ENCODE data around the gene FAM177B. TPM values are rescaled to one million over a fixed set of nuclear protein-coding genes. Genes with fewer than 3 reads are reported as not detected.

FAM177B gene
- total RNA-seq (2014; rRNA removed; shearing (Covaris generic)): not detected in 2 replicates

- no peak within 1 kb of the TSS for H3K27ac ChIP-seq
- H3K4me3 ChIP-seq: no peak within 1 kb of the TSS
- no peak for DNase-seq (ENCODE audit: low read depth in 1 of 2, low spot score in 2 of 2)
- peaks cover 34% of the 10 kb centered on the region for H3K36me3 ChIP-seq
- H3K27me3 ChIP-seq (replicated peaks): no peaks in the 10 kb centered on the region
- H3K4me1 ChIP-seq (replicated peaks): no peaks in the 10 kb centered on the region
- H3K9me3 ChIP-seq (replicated peaks): no peaks in the 10 kb centered on the region
These were observed at the start of gene FAM177B for GRCh38 chr1:222736972-222737371. FAM177B (plus strand) TSS chr1:222737202; CDS start chr1:222746546, 9,344 bp downstream.

- H3K9me3 ChIP-seq (replicated peaks): no peaks in the 10 kb centered on the region
- no peak for DNase-seq (ENCODE audit: low read depth in 1 of 2, low spot score in 2 of 2)
- H3K4me3 ChIP-seq: no peak overlapping the region
- no peaks in the 10 kb centered on the region for H3K4me1 ChIP-seq (replicated peaks)
- H3K36me3 ChIP-seq: peaks cover 25% of the 10 kb centered on the region
- H3K27me3 ChIP-seq (replicated peaks): no peaks in the 10 kb centered on the region
- H3K27ac ChIP-seq: no peak overlapping the region
These were observed 46.0 kb upstream of the FAM177B start for GRCh38 chr1:222691016-222691415.

- no peak for DNase-seq (ENCODE audit: low read depth in 1 of 2, low spot score in 2 of 2)
- Histone ChIP-seq H3K27ac (no peak overlapping the region), H3K4me1 (replicated peaks) (no peaks in the 10 kb centered on the region), H3K4me3 (no peak overlapping the region), H3K27me3 (replicated peaks) (no peaks in the 10 kb centered on the region), H3K36me3 (peaks cover 23% of the 10 kb centered on the region), H3K9me3 (replicated peaks) (no peaks in the 10 kb centered on the region)
These were observed 42.1 kb upstream of the FAM177B start for GRCh38 chr1:222694927-222695326.

GRCh38 chr1:222696741-222697140 is 40.3 kb upstream of the FAM177B start:
- H3K4me3 ChIP-seq: no peak overlapping the region
- no peaks in the 10 kb centered on the region for H3K27me3 ChIP-seq (replicated peaks)
- DNase-seq (ENCODE audit: low read depth in 1 of 2, low spot score in 2 of 2): no peak
- H3K9me3 ChIP-seq (replicated peaks): no peaks in the 10 kb centered on the region
- H3K4me1 ChIP-seq (replicated peaks): no peaks in the 10 kb centered on the region
- no peak overlapping the region for H3K27ac ChIP-seq
- H3K36me3 ChIP-seq: peaks cover 33% of the 10 kb centered on the region

- Histone ChIP-seq H3K36me3 (peaks cover 37% of the 10 kb centered on the region), H3K9me3 (replicated peaks) (no peaks in the 10 kb centered on the region), H3K4me3 (no peak overlapping the region), H3K27me3 (replicated peaks) (no peaks in the 10 kb centered on the region), H3K4me1 (replicated peaks) (no peaks in the 10 kb centered on the region), H3K27ac (no peak overlapping the region)
- no peak for DNase-seq (ENCODE audit: low read depth in 1 of 2, low spot score in 2 of 2)
These were observed 39.8 kb upstream of the FAM177B start for GRCh38 chr1:222697203-222697602.

- H3K27ac ChIP-seq: no peak overlapping the region
- H3K36me3 ChIP-seq: peaks cover 37% of the 10 kb centered on the region
- no peaks in the 10 kb centered on the region for H3K9me3 ChIP-seq (replicated peaks)
- H3K4me1 ChIP-seq (replicated peaks): no peaks in the 10 kb centered on the region
- H3K27me3 ChIP-seq (replicated peaks): no peaks in the 10 kb centered on the region
- H3K4me3 ChIP-seq: no peak overlapping the region
- DNase-seq (ENCODE audit: low read depth in 1 of 2, low spot score in 2 of 2): no peak
These were observed 39.2 kb upstream of the FAM177B start for GRCh38 chr1:222697826-222698225.

GRCh38 chr1:222702210-222702609 is 34.8 kb upstream of the FAM177B start:
- H3K27me3 ChIP-seq (replicated peaks): no peaks in the 10 kb centered on the region
- peaks cover 46% of the 10 kb centered on the region for H3K36me3 ChIP-seq
- H3K4me1 ChIP-seq (replicated peaks): no peaks in the 10 kb centered on the region
- H3K4me3 ChIP-seq: no peak overlapping the region
- DNase-seq (ENCODE audit: low read depth in 1 of 2, low spot score in 2 of 2): no peak
- H3K27ac ChIP-seq: no peak overlapping the region
- no peaks in the 10 kb centered on the region for H3K9me3 ChIP-seq (replicated peaks)

- peaks cover 44% of the 10 kb centered on the region for H3K36me3 ChIP-seq
- no peak overlapping the region; the same call in 1 of the 2 replicates for H3K27ac ChIP-seq
- DNase-seq (ENCODE audit: low read depth in 1 of 2, low spot score in 2 of 2): no peak
These were observed 32.7 kb upstream of the FAM177B start for GRCh38 chr1:222704260-222704659.

GRCh38 chr1:222706815-222707214 is 30.2 kb upstream of the FAM177B start:
- Histone ChIP-seq H3K27ac (no peak overlapping the region), H3K27me3 (replicated peaks) (no peaks in the 10 kb centered on the region), H3K4me3 (no peak overlapping the region)

More at GRCh38 chr1:222704260-222704659, 32.7 kb upstream of the FAM177B start:
- H3K9me3 ChIP-seq (replicated peaks): no peaks in the 10 kb centered on the region
- H3K4me3 ChIP-seq: no peak overlapping the region
- no peaks in the 10 kb centered on the region for H3K4me1 ChIP-seq (replicated peaks)
- H3K27me3 ChIP-seq (replicated peaks): no peaks in the 10 kb centered on the region

GRCh38 chr1:222709700-222710153 is 27.3 kb upstream of the FAM177B start:
- peaks cover 9% of the 10 kb centered on the region for H3K4me1 ChIP-seq (replicated peaks)
- H3K4me3 ChIP-seq: no peak overlapping the region
- H3K9me3 ChIP-seq (replicated peaks): no peaks in the 10 kb centered on the region
- no peak overlapping the region for H3K27ac ChIP-seq
- no peak for DNase-seq (ENCODE audit: low read depth in 1 of 2, low spot score in 2 of 2)
- no peaks in the 10 kb centered on the region for H3K27me3 ChIP-seq (replicated peaks)
- peaks cover 22% of the 10 kb centered on the region for H3K36me3 ChIP-seq

More at GRCh38 chr1:222706815-222707214, 30.2 kb upstream of the FAM177B start:
- DNase-seq (ENCODE audit: low read depth in 1 of 2, low spot score in 2 of 2): no peak
- peaks cover 9% of the 10 kb centered on the region for H3K4me1 ChIP-seq (replicated peaks)
- peaks cover 32% of the 10 kb centered on the region for H3K36me3 ChIP-seq
- no peaks in the 10 kb centered on the region for H3K9me3 ChIP-seq (replicated peaks)

- H3K4me1 ChIP-seq (replicated peaks): peaks cover 9% of the 10 kb centered on the region
- no peaks in the 10 kb centered on the region for H3K9me3 ChIP-seq (replicated peaks)
- DNase-seq (ENCODE audit: low read depth in 1 of 2, low spot score in 2 of 2): peak; percentile 67 to 69
- peaks cover 35% of the 10 kb centered on the region for H3K36me3 ChIP-seq
- peak overlapping the region; percentile 97 for H3K27ac ChIP-seq
- peak overlapping the region; percentile 67 for H3K4me3 ChIP-seq
- H3K27me3 ChIP-seq (replicated peaks): no peaks in the 10 kb centered on the region
These were observed 25.4 kb upstream of the FAM177B start for GRCh38 chr1:222711319-222712252.

GRCh38 chr1:222712253-222713090 is 24.5 kb upstream of the FAM177B start, which contains the start of the genes AIDA and BROX:
AIDA (minus strand) TSS chr1:222712491; CDS start chr1:222712317, 174 bp downstream.
BROX (plus strand) TSS chr1:222712564; CDS start chr1:222715700, 3,136 bp downstream.
- peaks cover 43% of the 10 kb centered on the region for H3K36me3 ChIP-seq
- H3K9me3 ChIP-seq (replicated peaks): no peaks in the 10 kb centered on the region
- peaks cover 9% of the 10 kb centered on the region for H3K4me1 ChIP-seq (replicated peaks)
- peak; percentile 94 to 98 for DNase-seq (ENCODE audit: low read depth in 1 of 2, low spot score in 2 of 2)
- peak within 1 kb of the TSS; percentile 97 for H3K27ac ChIP-seq
- H3K4me3 ChIP-seq: peak within 1 kb of the TSS; percentile 67
- H3K27me3 ChIP-seq (replicated peaks): no peaks in the 10 kb centered on the region

GRCh38 chr1:222713091-222713961 is 23.7 kb upstream of the FAM177B start:
- H3K36me3 ChIP-seq: peaks cover 48% of the 10 kb centered on the region

More at GRCh38 chr1:222713091-222713961, 23.7 kb upstream of the FAM177B start:
- Histone ChIP-seq H3K9me3 (replicated peaks) (no peaks in the 10 kb centered on the region), H3K27me3 (replicated peaks) (no peaks in the 10 kb centered on the region), H3K4me3 (peak overlapping the region; percentile 67), H3K4me1 (replicated peaks) (peaks cover 9% of the 10 kb centered on the region), H3K27ac (peak overlapping the region; percentile 97)
- peak; percentile 93 for DNase-seq (ENCODE audit: low read depth in 1 of 2, low spot score in 2 of 2)
